HCT116 (cell line): ENCODE data around the gene HLA-DPB1. TPM values are rescaled to one million over a fixed set of nuclear protein-coding genes. Genes with fewer than 3 reads are reported as not detected.
A peak's percentile ranks its signal among the peaks of the same experiment; 100 is the strongest.

Experiments
- ATAC-seq: fragments of 200-7000 bp; cut with Tn5 transposase; 2 replicates; pipeline ENCODE4 v1.9.1; 2020; ENCODE audit warnings: mild to moderate bottlenecking, moderate library complexity
- BruUV-seq: library from RNA; stranded (reverse); fragments of 400-500 nt; replicated peaks from 2 replicates; lab custom pipeline; 2021; lab: Mats Ljungman, UMichigan
- CTCF ChIA-PET: fragments of 300-600 bp; sonication (Branson Sonifier 250); formaldehyde crosslinking; loops from one replicate; lab custom pipeline; 2021; ENCODE audit warnings: antibody characterized with exemption; lab: Charles Lee
- POLR2A ChIA-PET: fragments of 300-600, 350-600 bp; sonication (Branson Sonifier 250); formaldehyde crosslinking; loops from one replicate; lab custom pipeline; 2021; ENCODE audit warnings: antibody characterized with exemption; lab: Charles Lee
- RAD21 ChIA-PET, 2 experiments: fragments of 300-600 bp; sonication (Branson Sonifier 250); formaldehyde crosslinking; loops; one replicate each; lab custom pipeline; 2023; ENCODE audit warnings: low total read pairs in 2 of 2; ENCODE audit not compliant: uncharacterized antibody in 2 of 2, unreplicated experiment in 2 of 2, low non-redundant PET in 1 of 2; lab: Charles Lee
- DNase-seq: peaks from one replicate; pipeline ENCODE4 v3.0.0-alpha.2; 2010; ENCODE audit warnings: low read depth, low spot score
- H2AFZ ChIP-seq: fragments of 200-600 bp; shearing (Covaris generic), sonication (generic); 2 replicates; pipeline ENCODE4 v1.6.1; 2017; ENCODE audit warnings: low read depth, mixed run types, mixed read lengths, antibody characterized with exemption, low read length; ENCODE audit not compliant: poor library complexity, severe bottlenecking
- H3K27ac ChIP-seq: 2 replicates; pipeline ENCODE4 v1.5.1; 2012; ENCODE audit warnings: low read depth, low read length
- H3K27me3 ChIP-seq: fragments of 200-600 bp; sonication (generic); 2 replicates; pipeline ENCODE4 v1.6.1; 2016; ENCODE audit warnings: mixed run types, low read length, mixed read lengths; ENCODE audit not compliant: insufficient read depth
- H3K36me3 ChIP-seq, 2 experiments: fragments of 200-500 bp in 1 of 2; fragments of 200-600 bp in 1 of 2; sonication (Bioruptor generic) in 1 of 2; sonication (generic) in 1 of 2; 2 replicates each; pipeline versions ENCODE4 v1.5.1 to v1.6.1; 2014 to 2016; ENCODE audit warnings: low read length in 2 of 2, inconsistent platforms in 1 of 2, mixed read lengths in 1 of 2, mixed run types in 1 of 2; ENCODE audit not compliant: insufficient read depth in 2 of 2, control insufficient read depth in 1 of 2
- H3K4me1 ChIP-seq, 2 experiments: fragments of 200-600 bp in 1 of 2; sonication (generic) in 1 of 2; 2 replicates each; pipeline versions ENCODE4 v1.5.1 to v1.6.1; 2012 to 2017; ENCODE audit warnings: low read length in 2 of 2, inconsistent platforms in 1 of 2, mild to moderate bottlenecking in 1 of 2, mixed read lengths in 1 of 2, mixed run types in 1 of 2, moderate library complexity in 1 of 2; ENCODE audit not compliant: insufficient read depth in 2 of 2, control insufficient read depth in 1 of 2
- H3K4me2 ChIP-seq: fragments of 200-600 bp; sonication (generic); 2 replicates; pipeline ENCODE4 v1.6.1; 2017; ENCODE audit warnings: mixed run types, low read length, mixed read lengths
- H3K4me3 ChIP-seq, 2 experiments: fragments of 200-600 bp in 1 of 2; sonication (generic) in 1 of 2; replicated peaks in 1 of 2; 2 replicates each; pipeline ENCODE4 v1.5.1; 2011 to 2016; ENCODE audit warnings: low read length in 2 of 2, control low read depth in 1 of 2, low read depth in 1 of 2, mild to moderate bottlenecking in 1 of 2, mixed read lengths in 1 of 2, mixed run types in 1 of 2
- H3K79me2 ChIP-seq: fragments of 200-600 bp; sonication (generic); 2 replicates; pipeline ENCODE4 v1.6.1; 2017; ENCODE audit warnings: mild to moderate bottlenecking, mixed run types, low read length, moderate library complexity, mixed read lengths; ENCODE audit not compliant: insufficient read depth
- H3K9ac ChIP-seq: fragments of 200-600 bp; sonication (generic); 2 replicates; pipeline ENCODE4 v1.6.1; 2016; ENCODE audit warnings: low read length, mixed read lengths
- H3K9me2 ChIP-seq: fragments of 200-600 bp; sonication (generic), shearing (Covaris generic); 2 replicates; pipeline ENCODE4 v1.6.1; 2017; ENCODE audit warnings: mixed run types, mild to moderate bottlenecking, moderate library complexity; ENCODE audit not compliant: insufficient read depth
- H3K9me3 ChIP-seq, 2 experiments: fragments of 200-500 bp in 1 of 2; fragments of 200-600 bp in 1 of 2; sonication (Bioruptor generic) in 1 of 2; sonication (generic) in 1 of 2; 2 replicates each; pipeline ENCODE4 v1.6.1; 2014 to 2017; ENCODE audit warnings: low read length in 2 of 2, mixed read lengths in 2 of 2, inconsistent platforms in 1 of 2, low read depth in 1 of 2, mild to moderate bottlenecking in 1 of 2, mixed run types in 1 of 2, moderate library complexity in 1 of 2; ENCODE audit not compliant: control insufficient read depth in 1 of 2, insufficient read depth in 1 of 2
- H4K20me1 ChIP-seq: fragments of 200-600 bp; sonication (generic), shearing (Covaris generic); 2 replicates; pipeline ENCODE4 v1.6.1; 2017; ENCODE audit warnings: mixed run types, mild to moderate bottlenecking, moderate library complexity; ENCODE audit not compliant: insufficient read depth
- ATF3 ChIP-seq: IDR thresholded peaks from 2 replicates; pipeline ENCODE4 v1.6.1; 2012
- CBX3 ChIP-seq: IDR thresholded peaks from 2 replicates; pipeline ENCODE4 v1.6.1; 2012; ENCODE audit warnings: low read depth
- CEBPB ChIP-seq: IDR thresholded peaks from 2 replicates; pipeline ENCODE4 v1.6.1; 2012; ENCODE audit warnings: low read depth
- EGR1 ChIP-seq: IDR thresholded peaks from 2 replicates; pipeline ENCODE4 v1.6.1; 2012; ENCODE audit warnings: low read depth
- ELF1 ChIP-seq: IDR thresholded peaks from 2 replicates; pipeline ENCODE4 v1.6.1; 2012; ENCODE audit warnings: low read depth, borderline replicate concordance
- FOSL1 ChIP-seq: IDR thresholded peaks from 2 replicates; pipeline ENCODE4 v1.6.1; 2012; ENCODE audit warnings: low read depth
- JUND ChIP-seq: IDR thresholded peaks from 2 replicates; pipeline ENCODE4 v1.6.1; 2012
- POLR2AphosphoS5 ChIP-seq: IDR thresholded peaks from 2 replicates; pipeline ENCODE4 v1.6.1; 2011; ENCODE audit warnings: mild to moderate bottlenecking, low read depth, low read length, moderate library complexity
- SIN3A ChIP-seq: IDR thresholded peaks from 2 replicates; pipeline ENCODE4 v1.6.1; 2012; ENCODE audit warnings: low read depth
- YY1 ChIP-seq: IDR thresholded peaks from 2 replicates; pipeline ENCODE4 v1.6.1; 2011; ENCODE audit warnings: low read length, low read depth, moderate library complexity, mild to moderate bottlenecking; ENCODE audit not compliant: insufficient replicate concordance; ENCODE audit errors: extremely low read depth
- ZBTB33 ChIP-seq: IDR thresholded peaks from 2 replicates; pipeline ENCODE4 v1.6.1; 2011; ENCODE audit warnings: mild to moderate bottlenecking, low read length, moderate library complexity; ENCODE audit not compliant: insufficient replicate concordance; ENCODE audit errors: extremely low read depth
- ZNF274 ChIP-seq: fragments of 200-500 bp; sonication (Bioruptor generic); IDR thresholded peaks from 2 replicates; pipeline ENCODE4 v1.6.1; 2014; ENCODE audit warnings: mild to moderate bottlenecking, low read depth, low read length, inconsistent platforms
- intact Hi-C: fragments of 100-400 bp; cut with micrococcal nuclease; formaldehyde crosslinking; loops from 2 replicates; pipeline ENCODE4 v1.10.0; 2022
- total RNA-seq: library from RNA; stranded (reverse); gene quantifications from one replicate; pipeline ENCODE4 v1.2.1, GENCODE V29; 2021; ENCODE audit not compliant: unreplicated experiment
- TF ChIP-seq, protein P1 (sequence below): IDR thresholded peaks from 2 replicates; pipeline ENCODE4 v1.6.1; 2012
- TF ChIP-seq, protein P2 (sequence below): IDR thresholded peaks from 2 replicates; pipeline ENCODE4 v1.6.1; 2012; ENCODE audit warnings: low read depth

The HLA-DPB1 gene
- total RNA-seq, 1 experiment from 2014 or later, result 1.5 TPM

DNA sequence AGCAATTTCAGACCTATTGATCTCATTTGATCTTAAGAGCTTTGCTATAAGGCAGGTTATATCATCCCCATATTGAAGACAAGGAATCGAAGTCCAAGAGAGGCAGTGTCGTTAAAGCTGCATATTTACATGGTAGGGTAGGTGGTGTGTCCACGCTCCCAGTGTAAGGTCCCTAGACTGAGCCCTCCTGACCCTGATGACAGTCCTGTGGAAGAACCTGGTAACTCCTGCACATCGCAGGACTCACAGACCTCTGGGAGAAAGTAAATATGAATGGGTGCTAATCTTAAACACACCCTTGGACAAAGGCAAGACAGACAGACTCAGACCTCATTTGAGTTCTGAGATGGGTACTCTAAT is 602 bp upstream of the HLA-DPB1 start:
- Histone ChIP-seq H3K9ac (no peak overlapping the region), H3K9me3 (no peaks in the 10 kb centered on the region), H3K4me3 (no peak overlapping the region), H4K20me1 (no peaks in the 10 kb centered on the region), H3K27ac (no peak overlapping the region), H3K4me2 (no peak overlapping the region), H3K27me3 (no peaks in the 10 kb centered on the region), H3K9me2 (no peaks in the 10 kb centered on the region), H2AFZ (peak overlapping the region; percentile 76), H3K36me3 (no peaks in the 10 kb centered on the region), H3K79me2 (no peaks in the 10 kb centered on the region), H3K4me1 (peaks cover 0 to 6% of the 10 kb centered on the region in 2 experiments; a peak in 1 of 4 replicates)
- no peak for TF ChIP-seq YY1
- no peak for TF ChIP-seq CEBPB
- TF ChIP-seq JUND, result no peak
- TF ChIP-seq, protein P1, sequence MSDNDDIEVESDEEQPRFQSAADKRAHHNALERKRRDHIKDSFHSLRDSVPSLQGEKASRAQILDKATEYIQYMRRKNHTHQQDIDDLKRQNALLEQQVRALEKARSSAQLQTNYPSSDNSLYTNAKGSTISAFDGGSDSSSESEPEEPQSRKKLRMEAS, result no peak
- TF ChIP-seq ZNF274, result no peak
- DNase-seq (no peak), ATAC-seq (peak; percentile 26)
- POLR2A ChIA-PET, result interaction anchor here (0.8 kb wide), 1 partner anchor 14 kb away, joined by 5 read pairs; no protein-coding TSS in a partner anchor
- CTCF ChIA-PET, result interaction anchor here (0.8 to 1.6 kb wide), 7 partner anchors 9 to 173 kb away, joined by 3 to 5 read pairs (median 3); no protein-coding TSS in a partner anchor
- intact Hi-C loops, result no loop called here
- RAD21 ChIA-PET, result no interaction called here
- BruUV-seq, result no TSS peak

DNA sequence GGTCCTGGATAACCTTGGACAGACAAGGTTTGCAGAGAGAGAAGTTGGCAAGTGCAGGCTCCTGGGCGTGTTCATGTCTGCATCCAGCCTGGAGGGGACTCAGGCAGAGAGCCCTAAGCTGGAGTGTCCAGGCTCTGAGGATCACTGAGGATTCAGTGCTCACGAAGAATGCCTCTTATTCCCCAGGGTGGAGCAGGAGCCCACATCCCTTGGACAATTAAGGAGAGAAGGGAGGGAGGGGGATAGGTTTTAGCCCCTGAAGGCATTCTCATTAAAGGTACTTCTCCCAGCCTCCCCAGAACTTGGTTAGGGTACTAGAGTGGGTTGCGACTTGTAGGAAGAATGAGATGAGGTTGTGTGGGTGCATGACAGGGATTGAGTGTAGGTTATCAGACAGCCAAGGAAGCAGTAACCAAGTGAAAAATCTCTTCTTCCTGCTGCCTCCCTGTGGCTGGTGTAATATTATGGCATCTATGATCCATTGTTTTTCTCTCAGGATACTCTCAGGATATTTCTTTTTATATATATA is 680 bp downstream of the HLA-DPB1 start:
- H3K4me2 ChIP-seq, result no peak overlapping the region
- peaks cover 0 to 6% of the 10 kb centered on the region in 2 experiments; a peak in 1 of 4 replicates for H3K4me1 ChIP-seq
- no TSS peak for BruUV-seq
- no peak for TF ChIP-seq CEBPB
- TF ChIP-seq POLR2AphosphoS5, result no peak
- TF ChIP-seq EGR1, result no peak
- TF ChIP-seq ELF1, result no peak
- TF ChIP-seq, protein P2, sequence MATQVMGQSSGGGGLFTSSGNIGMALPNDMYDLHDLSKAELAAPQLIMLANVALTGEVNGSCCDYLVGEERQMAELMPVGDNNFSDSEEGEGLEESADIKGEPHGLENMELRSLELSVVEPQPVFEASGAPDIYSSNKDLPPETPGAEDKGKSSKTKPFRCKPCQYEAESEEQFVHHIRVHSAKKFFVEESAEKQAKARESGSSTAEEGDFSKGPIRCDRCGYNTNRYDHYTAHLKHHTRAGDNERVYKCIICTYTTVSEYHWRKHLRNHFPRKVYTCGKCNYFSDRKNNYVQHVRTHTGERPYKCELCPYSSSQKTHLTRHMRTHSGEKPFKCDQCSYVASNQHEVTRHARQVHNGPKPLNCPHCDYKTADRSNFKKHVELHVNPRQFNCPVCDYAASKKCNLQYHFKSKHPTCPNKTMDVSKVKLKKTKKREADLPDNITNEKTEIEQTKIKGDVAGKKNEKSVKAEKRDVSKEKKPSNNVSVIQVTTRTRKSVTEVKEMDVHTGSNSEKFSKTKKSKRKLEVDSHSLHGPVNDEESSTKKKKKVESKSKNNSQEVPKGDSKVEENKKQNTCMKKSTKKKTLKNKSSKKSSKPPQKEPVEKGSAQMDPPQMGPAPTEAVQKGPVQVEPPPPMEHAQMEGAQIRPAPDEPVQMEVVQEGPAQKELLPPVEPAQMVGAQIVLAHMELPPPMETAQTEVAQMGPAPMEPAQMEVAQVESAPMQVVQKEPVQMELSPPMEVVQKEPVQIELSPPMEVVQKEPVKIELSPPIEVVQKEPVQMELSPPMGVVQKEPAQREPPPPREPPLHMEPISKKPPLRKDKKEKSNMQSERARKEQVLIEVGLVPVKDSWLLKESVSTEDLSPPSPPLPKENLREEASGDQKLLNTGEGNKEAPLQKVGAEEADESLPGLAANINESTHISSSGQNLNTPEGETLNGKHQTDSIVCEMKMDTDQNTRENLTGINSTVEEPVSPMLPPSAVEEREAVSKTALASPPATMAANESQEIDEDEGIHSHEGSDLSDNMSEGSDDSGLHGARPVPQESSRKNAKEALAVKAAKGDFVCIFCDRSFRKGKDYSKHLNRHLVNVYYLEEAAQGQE, result no peak
- no peak for TF ChIP-seq ZBTB33
- TF ChIP-seq, protein P1, result no peak
- no peak for TF ChIP-seq SIN3A
- no peak for TF ChIP-seq CBX3
- TF ChIP-seq ATF3, result no peak
- TF ChIP-seq FOSL1, result no peak
- TF ChIP-seq, all 23 proteins: peak for 0
- Histone ChIP-seq H3K9me2 (no peaks in the 10 kb centered on the region), H3K27me3 (no peaks in the 10 kb centered on the region), H3K36me3 (no peaks in the 10 kb centered on the region), H3K9me3 (no peaks in the 10 kb centered on the region), H3K79me2 (no peaks in the 10 kb centered on the region), H3K9ac (no peak overlapping the region), H3K4me3 (no peak overlapping the region), H3K27ac (no peak overlapping the region), H2AFZ (no peak overlapping the region), H4K20me1 (no peaks in the 10 kb centered on the region)
- intact Hi-C loops, result no loop called here
- CTCF ChIA-PET, result interaction anchor here (1.1 to 1.6 kb wide), 4 partner anchors 27 to 172 kb away, joined by 3 to 5 read pairs (median 4); no protein-coding TSS in a partner anchor
- RAD21 ChIA-PET, result no interaction called here
- POLR2A ChIA-PET, result no interaction called here
- ATAC-seq (no peak), DNase-seq (no peak)
